NCI-H446 (cell line): ENCODE data around the gene MTHFD2L.

ENCODE experiments used
- DNase-seq, 2 experiments: peaks; one replicate each; lab custom pipeline; 2025; lab: John Stamatoyannopoulos, UW

MTHFD2L gene

DNA sequence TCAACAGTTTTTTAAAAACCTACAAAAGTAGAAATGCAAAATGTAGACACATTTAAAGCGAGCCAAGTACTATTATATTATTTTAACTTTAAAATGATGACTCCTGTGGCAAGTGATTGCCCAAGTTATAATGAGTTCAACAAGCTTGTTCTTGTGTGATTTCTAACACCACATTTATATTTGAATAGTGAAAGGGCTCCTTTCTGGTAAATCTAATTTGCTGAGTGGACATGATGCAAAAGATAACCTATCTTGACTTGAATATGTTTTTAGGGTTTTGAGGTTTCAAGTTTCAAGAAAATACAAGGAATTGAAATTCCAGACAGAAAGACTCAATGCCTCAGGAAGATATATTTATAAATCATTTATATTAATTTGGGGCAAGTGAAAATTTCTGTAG, 149.3 kb downstream of the MTHFD2L start:
- DNase-seq = no peak

DNA sequence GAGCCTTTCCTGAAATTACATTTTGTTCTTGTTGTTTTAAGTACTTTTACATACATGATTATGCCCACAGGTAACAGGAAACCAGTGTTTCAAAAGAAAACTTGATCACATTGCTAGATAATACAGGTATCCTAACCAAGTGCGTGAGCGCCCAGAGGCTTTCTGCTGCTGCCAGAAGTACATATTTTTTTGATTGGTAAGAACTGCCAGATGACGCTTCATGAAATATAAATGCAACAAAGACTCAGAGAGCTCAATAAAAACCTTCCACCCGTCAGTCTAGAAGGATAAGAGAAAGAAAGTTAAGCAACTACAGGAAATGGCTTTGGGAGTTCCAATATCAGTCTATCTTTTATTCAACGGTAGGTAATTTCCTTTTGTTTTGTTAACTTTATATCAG, 150.3 kb downstream of the MTHFD2L start, which contains the start of gene EPGN:
Gene EPGN, plus strand, starts transcription at position 256 of the 400 bp plus-strand sequence. Its CDS starts 64 bp downstream, at position 320.
- DNase-seq = no peak

DNA sequence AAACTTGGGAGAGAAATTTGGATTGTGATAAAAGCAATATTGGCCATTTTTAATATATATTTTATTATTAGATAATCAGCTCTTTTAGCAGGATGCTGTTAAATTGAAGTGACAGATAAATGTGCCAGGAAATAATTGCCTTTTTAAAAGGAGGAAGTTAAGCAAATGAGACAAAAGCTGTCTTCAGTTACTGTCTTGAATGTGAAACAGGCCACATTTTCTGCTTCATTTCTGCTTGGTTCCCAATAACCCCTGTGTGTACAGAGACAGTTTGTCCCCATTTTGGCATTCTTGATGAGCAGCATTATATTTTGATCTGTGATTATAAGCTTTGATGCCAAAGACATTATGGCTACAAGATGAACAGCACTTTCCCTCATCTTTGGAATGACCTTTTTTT, 151.3 kb downstream of the MTHFD2L start:
- no peak for DNase-seq

DNA sequence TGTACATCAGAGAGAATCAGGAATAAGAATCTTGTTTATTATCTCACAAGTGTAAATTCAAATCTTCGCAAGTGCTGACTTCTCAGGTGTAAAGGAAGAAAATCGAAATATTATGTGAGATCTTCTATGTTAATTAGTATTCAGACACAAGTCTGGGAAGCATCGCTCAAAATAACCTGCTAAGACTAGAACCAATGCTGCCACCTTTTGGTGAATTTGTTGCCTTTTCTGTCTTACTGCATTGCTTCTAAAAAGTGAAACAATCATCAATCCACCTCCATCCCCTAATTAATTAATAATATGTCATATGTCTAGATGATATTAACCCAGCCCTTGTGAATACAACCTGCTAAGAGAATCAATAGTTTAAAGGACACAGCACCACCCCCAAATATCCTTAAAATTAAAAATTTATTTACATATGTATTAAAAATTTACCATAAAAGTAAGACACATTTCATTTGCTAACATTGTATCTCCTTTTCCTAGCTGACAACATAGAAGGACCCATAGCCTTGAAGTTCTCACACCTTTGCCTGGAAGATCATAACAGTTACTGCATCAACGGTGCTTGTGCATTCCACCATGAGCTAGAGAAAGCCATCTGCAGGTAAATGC, 153.9 kb downstream of the MTHFD2L start:
- peak; percentile 34 to 68 for DNase-seq

DNA sequence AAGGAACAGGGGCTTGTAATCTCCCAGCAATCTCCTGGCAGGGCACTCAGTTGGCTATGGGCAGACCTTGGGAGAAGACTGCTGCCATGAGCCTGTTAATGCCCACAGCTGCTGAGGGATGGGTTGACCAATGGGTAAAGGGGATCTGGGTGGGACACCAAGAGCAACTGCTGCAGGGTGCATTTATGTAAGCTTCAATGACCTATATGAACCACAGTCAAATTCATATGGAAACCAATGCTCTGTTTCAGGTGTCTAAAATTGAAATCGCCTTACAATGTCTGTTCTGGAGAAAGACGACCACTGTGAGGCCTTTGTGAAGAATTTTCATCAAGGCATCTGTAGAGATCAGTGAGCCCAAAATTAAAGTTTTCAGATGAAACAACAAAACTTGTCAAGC, 156.4 kb downstream of the MTHFD2L start:
- no peak for DNase-seq

DNA sequence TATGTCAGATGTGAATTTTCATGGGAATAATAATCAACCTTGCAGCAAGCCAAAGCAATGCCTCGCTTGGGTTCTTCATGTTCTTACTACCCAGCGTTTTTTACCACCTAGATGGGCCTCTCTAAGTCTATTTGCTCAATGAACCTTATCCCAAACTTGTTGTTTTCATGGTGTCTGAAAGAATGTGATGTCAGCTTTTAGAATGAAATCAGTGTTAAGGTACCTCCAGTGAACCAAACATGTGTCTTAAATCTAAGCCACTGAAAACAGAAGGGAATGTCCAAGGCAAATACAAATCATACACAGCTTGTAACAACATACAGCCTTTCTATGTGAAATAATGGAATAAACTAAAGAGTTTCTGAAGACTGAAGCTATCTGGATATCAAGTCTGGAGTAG, 157.0 kb downstream of the MTHFD2L start:
- no peak for DNase-seq

DNA sequence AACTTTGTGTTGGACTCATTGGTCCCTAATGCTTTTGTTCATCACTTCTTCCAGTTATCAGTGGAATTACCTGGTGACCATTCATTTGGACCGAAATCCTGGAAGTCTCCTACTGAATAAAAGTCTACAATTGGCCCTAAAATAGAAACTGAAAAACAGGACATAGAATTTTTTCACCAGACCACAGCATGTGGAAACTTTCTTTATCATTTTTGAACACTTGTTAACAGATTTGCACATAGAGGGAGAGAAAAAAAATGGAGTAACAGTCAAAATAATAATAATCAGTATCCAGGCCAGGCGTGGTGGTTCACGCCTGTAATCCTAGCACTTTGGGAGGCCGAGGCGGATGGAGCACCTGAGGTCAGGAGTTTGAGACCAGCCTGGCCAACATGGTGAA, 157.5 kb downstream of the MTHFD2L start:
- no peak for DNase-seq

DNA sequence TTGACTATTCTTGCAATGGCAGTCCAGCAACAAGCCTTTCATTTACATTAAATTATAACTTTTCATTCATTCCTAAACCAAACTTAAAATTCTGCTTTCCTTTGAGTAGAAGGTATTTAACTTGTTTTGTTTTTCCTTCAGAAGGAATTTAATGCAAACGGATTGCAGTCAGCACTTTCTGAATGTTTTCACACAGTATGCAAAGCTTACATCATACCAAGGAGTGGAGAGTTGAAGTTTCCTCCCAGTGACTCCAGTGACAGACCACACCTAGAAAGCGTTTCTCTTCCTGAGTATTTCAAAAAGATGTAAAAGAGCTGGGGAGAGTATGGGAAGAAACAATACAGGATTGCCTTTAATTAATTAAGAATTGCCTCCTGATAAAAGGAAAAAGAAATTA, 158.5 kb downstream of the MTHFD2L start:
- no peak for DNase-seq

DNA sequence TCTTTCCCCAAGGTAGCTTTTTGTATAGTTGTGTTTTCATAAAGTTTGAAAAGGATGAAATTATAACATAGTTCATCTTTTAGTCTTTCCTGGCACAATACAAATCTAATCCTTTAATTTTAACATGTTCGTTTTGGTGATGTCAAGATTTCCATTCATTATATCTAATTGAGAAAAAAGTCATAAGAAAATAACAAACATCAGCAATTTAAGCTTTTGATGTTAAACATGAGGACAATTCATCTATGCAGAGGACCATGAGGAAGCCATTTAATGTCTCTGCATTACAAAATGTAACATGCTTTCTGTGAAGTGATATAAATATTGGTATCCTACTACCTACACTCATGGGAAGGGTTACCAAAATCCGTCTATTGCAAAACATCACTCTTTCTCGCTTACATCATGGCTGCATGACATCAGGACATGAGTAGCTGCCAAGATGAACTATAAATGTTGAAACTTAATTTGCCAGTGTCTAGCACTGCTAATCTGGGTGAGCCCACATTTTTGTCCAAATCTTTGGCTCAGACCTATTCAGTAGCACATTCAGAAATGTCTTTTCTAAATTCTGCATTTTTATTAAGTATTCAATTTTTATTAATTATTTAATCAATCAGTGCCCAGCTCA, 159.8 kb downstream of the MTHFD2L start:
- DNase-seq = no peak

DNA sequence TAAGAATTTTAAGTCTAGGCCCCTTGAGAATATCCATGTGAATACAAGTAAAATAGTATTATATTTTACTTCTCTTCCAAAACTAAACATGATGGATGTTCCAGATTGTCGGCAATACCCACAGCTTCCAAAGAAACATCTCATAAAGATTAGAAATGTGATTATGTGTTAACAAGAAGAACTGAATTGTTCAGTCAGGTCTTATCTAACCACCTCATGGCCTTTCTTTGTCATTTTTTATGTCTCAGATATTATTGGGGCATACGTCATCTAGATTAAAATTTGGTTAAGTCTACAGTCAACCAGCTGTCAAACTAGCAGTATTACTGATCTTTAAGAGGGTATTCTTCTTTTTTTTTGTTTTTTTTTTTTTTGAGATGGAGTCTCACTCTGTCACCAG, 160.4 kb downstream of the MTHFD2L start:
- DNase-seq = no peak

DNA sequence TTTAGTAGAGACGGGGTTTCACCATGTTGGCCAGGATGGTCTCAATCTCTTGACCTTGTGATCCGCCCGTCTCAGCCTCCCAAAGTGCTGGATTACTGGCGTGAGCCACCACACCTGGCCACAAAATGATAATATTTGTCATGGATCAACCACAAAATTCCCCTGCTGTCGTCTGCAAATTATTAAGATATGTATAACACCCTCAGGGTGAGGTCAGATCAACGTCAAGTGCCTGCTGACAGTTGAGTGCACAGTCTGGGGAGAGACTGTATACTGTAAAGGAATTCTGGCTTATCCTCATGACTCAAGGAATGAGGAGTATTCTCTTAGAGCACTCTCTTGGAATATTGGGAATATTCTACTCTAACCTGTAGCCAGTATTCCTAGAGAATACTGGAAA, 161.6 kb downstream of the MTHFD2L start:
- DNase-seq = no peak

DNA sequence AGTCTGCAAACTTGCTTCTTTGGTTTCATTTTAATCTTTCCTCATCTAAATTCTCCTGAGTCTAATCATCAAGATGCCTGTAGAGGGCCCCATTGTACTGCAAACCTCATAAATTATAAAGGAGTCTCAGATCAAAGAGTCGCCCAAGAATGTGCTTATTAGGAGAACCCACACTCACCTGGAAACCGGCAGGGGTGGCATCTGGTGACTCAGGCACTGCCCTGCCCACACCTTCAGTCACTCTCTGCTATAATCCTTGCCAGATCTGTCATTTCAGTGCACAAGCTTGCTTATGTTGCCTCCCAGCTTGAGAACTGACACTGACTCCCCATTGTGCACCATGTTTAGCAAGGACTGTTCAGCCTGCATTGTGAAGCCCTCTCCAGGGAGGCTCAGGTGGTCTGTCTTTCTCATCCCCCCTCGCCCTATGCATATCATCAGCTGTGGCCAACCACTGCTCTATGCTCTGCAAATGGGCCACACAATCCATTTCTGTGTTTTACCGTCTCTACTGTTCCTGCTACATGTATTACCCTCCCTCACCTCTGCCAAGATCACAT, 162.7 kb downstream of the MTHFD2L start:
- DNase-seq = peak; percentile 7 to 61

DNA sequence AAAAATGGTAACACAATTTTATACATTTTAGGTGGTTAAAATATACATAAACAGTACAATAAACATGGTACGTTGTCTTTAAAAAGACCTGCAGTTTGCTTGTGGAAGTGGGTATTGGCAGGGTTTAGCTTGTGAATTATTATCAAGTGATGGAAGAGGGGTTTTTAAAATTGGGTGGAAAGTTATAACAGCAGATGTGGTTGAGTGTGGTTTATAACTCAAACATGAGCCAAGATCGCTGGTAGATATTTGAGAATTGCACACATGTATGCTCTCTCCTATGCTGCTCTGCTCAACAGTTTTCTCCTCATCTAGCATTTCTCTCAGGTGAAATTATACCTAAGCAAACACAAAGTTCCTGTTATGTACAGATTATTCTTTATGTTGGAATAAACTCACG, 164.4 kb downstream of the MTHFD2L start:
- no peak for DNase-seq

DNA sequence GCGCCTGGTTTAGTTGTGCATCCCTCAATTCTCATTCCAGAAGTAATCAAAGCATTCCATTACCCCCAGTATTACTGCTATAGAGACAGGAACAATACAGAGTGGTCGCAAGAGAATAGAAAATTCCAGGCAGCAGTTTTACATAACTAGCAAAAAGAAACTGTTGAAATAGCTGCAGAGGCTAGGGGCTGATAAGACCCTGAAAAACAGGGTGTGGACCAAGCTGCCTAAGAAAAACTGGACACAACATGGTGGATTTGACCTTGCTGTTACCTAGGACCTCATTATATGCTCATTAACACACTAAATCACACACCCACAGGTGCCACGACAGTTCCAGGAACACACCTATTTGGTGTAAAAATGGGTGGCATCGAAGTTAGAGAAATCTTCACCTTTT, 165.7 kb downstream of the MTHFD2L start:
- DNase-seq = no peak

DNA sequence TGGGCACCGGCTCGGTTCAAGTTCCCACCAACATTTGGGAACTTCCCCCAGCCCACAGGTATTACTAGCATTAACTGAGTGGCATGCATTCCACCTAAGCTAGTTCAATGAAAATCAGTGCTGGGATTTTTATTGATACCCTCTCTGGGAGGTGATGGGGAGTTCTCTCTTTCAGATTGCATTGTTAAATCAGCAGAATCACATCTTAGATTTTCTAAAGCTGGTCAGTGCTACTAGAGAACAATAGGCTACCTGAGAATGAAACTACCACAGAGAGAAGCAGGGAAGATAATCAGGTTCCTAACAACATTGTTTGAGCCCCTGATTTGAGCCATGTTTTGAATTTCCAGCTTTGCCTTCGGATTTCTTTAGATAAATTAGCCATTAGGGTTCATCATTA, 166.3 kb downstream of the MTHFD2L start:
- no peak for DNase-seq

DNA sequence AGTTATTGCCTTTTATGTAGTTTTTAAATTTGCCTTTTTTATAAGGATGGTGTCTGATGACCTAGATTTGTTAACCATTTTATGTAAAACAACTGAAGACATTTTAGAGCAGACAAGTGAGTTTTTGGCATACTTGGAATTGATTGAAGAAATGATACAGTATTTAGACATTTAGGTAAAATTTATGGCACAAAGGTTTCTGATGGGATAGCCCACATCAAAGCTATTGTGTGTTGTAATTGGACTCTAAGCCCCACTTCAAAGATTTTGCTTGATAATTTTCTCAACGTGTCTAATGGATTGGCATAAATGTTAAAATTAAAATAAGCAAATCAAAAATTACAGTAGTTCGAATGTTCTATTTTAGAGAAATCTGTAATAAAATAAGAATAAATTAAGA, 168.0 kb downstream of the MTHFD2L start:
- DNase-seq = no peak

DNA sequence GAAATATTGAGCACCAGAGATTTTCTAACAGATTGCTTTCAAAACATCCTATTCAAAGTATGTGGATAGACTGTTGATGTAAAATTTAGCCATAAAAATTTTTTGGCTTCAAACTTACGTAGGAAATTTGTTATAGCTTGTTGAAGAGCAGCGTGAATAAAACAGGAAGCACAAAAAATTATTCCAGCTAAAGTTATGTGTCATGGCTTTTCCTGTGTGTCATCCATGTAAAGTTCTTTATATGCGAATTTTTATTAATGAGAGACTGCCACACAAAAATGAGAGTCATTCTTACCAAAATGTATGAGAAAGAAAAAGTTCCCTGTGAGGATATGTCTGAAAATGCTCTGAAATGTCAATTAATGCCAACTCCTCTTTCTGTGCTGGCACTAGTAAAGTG, 169.8 kb downstream of the MTHFD2L start:
- DNase-seq = no peak

DNA sequence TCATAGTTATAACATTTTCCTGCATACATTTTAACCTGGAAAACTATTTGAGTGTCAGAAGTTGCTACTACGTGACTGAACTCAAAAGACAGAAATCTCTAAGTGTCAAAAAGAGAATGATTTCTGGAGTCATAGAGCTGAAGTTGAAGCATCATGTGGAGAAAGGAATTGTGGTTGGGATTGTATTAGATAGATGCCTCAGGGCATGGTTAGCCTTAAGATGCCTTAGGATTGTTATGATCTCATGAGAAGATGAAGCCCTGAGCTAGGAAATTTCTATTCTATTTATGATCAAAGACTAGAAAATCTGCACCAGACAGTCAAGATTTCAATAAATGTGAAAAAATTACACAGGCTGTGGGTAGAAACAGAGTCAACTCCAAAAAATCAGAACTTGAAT, 170.6 kb downstream of the MTHFD2L start:
- no peak for DNase-seq

DNA sequence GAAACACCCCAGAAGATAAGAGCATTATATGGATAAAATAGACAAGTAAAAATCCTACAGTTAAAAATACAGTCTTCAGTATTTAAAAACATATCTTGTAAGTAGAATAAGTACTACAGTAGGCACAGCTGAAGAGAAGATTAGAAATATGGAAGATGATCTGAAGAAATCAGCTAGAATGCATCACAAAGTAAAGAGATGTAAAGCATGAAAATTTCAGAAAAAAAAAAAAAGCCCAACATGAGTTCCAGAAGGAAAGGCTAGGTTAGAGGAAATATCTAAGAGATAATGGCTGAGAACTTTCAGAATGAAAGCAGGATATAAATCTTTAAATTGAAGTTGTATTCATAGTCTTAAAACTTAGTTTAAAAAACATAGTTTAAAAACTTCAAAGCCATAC, 171.4 kb downstream of the MTHFD2L start:
- DNase-seq = no peak

DNA sequence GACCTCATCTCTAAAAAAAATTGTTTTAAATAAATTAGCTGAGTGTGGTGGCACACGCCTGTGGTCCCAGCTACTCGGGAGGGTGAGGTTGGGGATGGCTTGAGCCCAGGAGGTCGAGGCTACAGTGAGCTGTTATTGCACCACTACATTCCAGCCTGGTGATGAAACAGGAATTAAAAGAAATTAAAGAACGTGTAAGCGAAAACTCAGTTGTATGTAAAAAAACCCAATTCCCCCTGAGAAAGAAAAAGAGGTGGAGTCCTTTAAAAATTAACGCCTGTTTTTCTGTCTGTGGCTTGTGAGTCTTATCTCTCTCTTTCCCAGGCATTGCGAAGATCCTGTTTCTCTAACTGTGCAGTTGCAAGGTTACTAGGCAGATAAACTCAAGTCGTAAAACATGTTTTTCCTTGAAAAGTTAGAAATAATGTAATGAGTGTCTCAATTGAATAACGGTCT, 172.4 kb downstream of the MTHFD2L start:
- no peak for DNase-seq

DNA sequence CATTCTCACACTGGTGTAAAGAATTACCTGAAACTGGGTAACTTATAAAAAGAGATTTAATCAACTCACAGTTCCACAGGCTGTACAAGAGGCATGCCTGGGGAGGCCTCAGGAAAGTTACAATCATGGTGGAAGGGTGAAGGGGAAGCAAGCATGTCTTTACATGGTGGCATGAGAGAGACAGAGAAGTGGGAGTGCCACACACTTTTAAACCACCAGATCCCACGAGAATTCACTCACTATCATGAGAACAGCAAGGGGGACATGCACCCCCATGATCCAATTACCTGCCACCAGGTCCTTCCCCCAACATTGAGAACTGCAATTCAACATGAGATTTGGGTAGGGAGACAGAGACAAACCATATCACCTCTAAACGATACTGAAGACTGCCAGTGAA, 173.3 kb downstream of the MTHFD2L start:
- no peak for DNase-seq

DNA sequence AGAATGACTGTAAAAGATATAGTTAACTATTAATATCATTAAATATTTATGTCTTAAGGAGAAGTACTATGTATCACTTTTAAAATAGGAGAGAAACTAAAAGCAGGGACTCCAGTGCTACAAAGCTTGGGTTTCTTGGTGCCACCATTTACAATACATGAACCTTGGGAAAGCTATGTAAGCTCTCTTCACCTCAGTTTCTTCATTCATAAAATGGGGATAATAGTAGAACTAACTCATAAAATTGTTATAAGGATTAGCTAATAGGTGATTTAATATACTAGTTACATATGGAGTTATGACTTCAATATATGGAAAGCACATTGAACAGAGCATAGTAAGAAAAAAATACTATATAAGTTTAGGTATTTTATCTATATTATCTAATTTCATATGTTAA, 174.0 kb downstream of the MTHFD2L start:
- DNase-seq = no peak

DNA sequence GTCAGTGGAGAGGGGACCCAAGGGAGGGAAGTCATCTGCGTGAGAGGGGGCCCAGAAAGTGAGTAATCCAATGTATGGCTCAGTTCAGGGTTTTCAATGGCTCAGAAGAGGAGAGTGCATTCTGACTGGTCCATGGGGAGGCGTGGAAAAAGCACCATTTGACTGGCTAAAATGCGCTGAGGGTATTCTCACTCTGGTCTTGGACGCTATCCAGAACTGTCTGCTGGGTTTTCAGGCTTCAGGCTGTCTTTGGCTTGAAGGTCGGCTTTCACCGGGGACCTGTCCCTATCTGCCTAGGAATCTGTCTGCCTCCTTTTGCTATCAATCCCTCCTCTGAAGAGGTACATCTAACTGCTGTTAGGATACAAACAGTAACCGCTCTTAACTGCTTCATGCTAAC, 176.7 kb downstream of the MTHFD2L start:
- DNase-seq = no peak
